Measurements from ENCODE around the gene MARK3. TPM values are rescaled to one million over a fixed set of nuclear protein-coding genes. Genes with fewer than 3 reads are reported as not detected.

MARK3 gene
- total and polyA plus RNA-seq, 2 of the 4 experiments (the other 2 are of a cell fraction), result 78.5 to 80.5 TPM

DNA sequence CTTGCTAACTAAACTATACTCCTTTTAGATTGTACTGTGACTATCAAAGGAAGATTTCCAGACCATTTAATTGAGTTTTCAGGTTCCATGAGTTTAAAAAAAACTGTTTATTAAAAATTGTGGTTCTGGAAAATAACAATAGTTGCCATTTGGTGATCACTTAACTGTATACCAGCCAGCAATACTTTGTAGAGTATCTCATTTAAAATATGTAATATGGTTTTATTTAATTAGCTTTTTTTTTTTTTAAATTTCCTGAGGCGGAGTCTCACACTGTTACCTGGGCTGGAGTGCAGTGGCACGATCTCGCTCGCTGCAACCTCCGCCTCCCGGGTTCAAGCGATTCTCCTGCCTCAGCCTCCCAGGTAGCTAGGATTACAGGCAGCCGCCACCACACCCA, 7.4 kb downstream of the MARK3 start:
- WGBS, 2 experiments (ENCODE audit: extremely low coverage in 2 of 2, insufficient read length in 1 of 2), result no CpG with 5 or more reads among the region's 8 CpGs
- POLR2A ChIA-PET (ENCODE audit: unreplicated experiment), result no interaction called here
- H3K4me1 ChIP-seq (ENCODE audit: control insufficient read depth, insufficient read depth, low read length), result peaks cover 18% of the 10 kb centered on the region
- no peak overlapping the region for H2AK5ac ChIP-seq (ENCODE audit: low read depth, low read length)
- H3K4me3 ChIP-seq (ENCODE audit: insufficient read depth, low read depth, low read length), result no peak overlapping the region
- H3K14ac ChIP-seq (replicated peaks; ENCODE audit: low read depth, low read length), result no peak overlapping the region
- H2BK5ac ChIP-seq (ENCODE audit: low read depth, low read length, poor library complexity, severe bottlenecking), result no peak overlapping the region
- H4K91ac ChIP-seq (ENCODE audit: insufficient read depth, low read depth, low read length), result no peak overlapping the region
- H3K4ac ChIP-seq (ENCODE audit: low read depth, low read length), result no peak overlapping the region
- dilution Hi-C loops (cut with HindIII; ENCODE audit: low sequenced_read_pairs, unreplicated experiment), result no loop called here
- H2BK20ac ChIP-seq (ENCODE audit: low read depth, low read length), result no peak overlapping the region
- H4K5ac ChIP-seq (ENCODE audit: low read depth, low read length), result no peak overlapping the region
- no peak for ATAC-seq (ENCODE audit: low read depth)
- no peak overlapping the region for H2AK9ac ChIP-seq (replicated peaks; ENCODE audit: low read depth, low read length, poor library complexity)
- H4K8ac ChIP-seq (ENCODE audit: low read depth in 2 of 2, low read length in 2 of 2), result no peak overlapping the region
- CTCF ChIA-PET, result interaction anchor here (0.5 to 1.2 kb wide), 2 partner anchors 20 to 23 kb away, joined by 4 to 5 read pairs; no protein-coding TSS in a partner anchor
- no peaks in the 10 kb centered on the region for H3K9me3 ChIP-seq (ENCODE audit: control insufficient read depth, insufficient read depth, low read length)
- intact Hi-C loops (cut with micrococcal nuclease), result no loop called here
- no peaks in the 10 kb centered on the region for H3K36me3 ChIP-seq (ENCODE audit: control insufficient read depth, insufficient read depth, low read length)
- no peak overlapping the region for H3K23ac ChIP-seq (ENCODE audit: low read depth, low read length)
- no peak for DNase-seq
- H3K79me1 ChIP-seq (ENCODE audit: low read depth in 1 of 2, low read length in 2 of 2), result peaks cover 0 to 34% of the 10 kb centered on the region in 2 experiments; a peak in 2 of 4 replicates
- H2BK120ac ChIP-seq (ENCODE audit: low read depth, low read length), result no peak overlapping the region
- BruUV-seq (replicated peaks), result no TSS peak
- peaks cover 93% of the 10 kb centered on the region for H4K20me1 ChIP-seq (ENCODE audit: insufficient read depth, low read length)
- no peak overlapping the region for H3K18ac ChIP-seq (ENCODE audit: low read depth, low read length)
- no peaks in the 10 kb centered on the region for H3K27me3 ChIP-seq (ENCODE audit: control insufficient read depth, insufficient read depth, low read length)
- no peak overlapping the region for H3K4me2 ChIP-seq (ENCODE audit: low read depth, low read length)
- H2BK15ac ChIP-seq (ENCODE audit: low read depth, low read length), result no peak overlapping the region
- in situ Hi-C loops (cut with MboI; ENCODE audit: low sequenced_read_pairs), result no loop called here
- H3K27ac ChIP-seq (ENCODE audit: insufficient read depth, low read length), result no peak overlapping the region
- no peak overlapping the region for H3K9ac ChIP-seq (ENCODE audit: low read depth, low read length)
- no peak overlapping the region for H2AFZ ChIP-seq (replicated peaks; ENCODE audit: low read length, poor library complexity)
- TF ChIP-seq, protein P1, sequence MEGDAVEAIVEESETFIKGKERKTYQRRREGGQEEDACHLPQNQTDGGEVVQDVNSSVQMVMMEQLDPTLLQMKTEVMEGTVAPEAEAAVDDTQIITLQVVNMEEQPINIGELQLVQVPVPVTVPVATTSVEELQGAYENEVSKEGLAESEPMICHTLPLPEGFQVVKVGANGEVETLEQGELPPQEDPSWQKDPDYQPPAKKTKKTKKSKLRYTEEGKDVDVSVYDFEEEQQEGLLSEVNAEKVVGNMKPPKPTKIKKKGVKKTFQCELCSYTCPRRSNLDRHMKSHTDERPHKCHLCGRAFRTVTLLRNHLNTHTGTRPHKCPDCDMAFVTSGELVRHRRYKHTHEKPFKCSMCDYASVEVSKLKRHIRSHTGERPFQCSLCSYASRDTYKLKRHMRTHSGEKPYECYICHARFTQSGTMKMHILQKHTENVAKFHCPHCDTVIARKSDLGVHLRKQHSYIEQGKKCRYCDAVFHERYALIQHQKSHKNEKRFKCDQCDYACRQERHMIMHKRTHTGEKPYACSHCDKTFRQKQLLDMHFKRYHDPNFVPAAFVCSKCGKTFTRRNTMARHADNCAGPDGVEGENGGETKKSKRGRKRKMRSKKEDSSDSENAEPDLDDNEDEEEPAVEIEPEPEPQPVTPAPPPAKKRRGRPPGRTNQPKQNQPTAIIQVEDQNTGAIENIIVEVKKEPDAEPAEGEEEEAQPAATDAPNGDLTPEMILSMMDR (conservative IDR thresholded peaks at IDR 0.05; ENCODE audit: low read depth, low read length), result no peak
- TF ChIP-seq RAD21 (IDR thresholded peaks at IDR 0.05; ENCODE audit: low read length), result no peak
- TF ChIP-seq FOS (IDR thresholded peaks at IDR 0.05; ENCODE audit: low read depth, low read length), result no peak
- TF ChIP-seq RCOR1 (IDR thresholded peaks at IDR 0.05; ENCODE audit: insufficient replicate concordance, low read length), result no peak
- no peak for TF ChIP-seq SMC3 (IDR thresholded peaks at IDR 0.05; ENCODE audit: low read depth, low read length)
- TF ChIP-seq CEBPB (IDR thresholded peaks at IDR 0.05; ENCODE audit: low read depth, low read length), result no peak
- no peak for TF ChIP-seq MAZ (IDR thresholded peaks at IDR 0.05; ENCODE audit: borderline replicate concordance, low read depth, low read length)
- no peak for TF ChIP-seq RFX5 (IDR thresholded peaks at IDR 0.05; ENCODE audit: low read depth, low read length)
- no peak for TF ChIP-seq NFE2L2 (IDR thresholded peaks at IDR 0.05; ENCODE audit: low read depth, low read length)
- no peak for TF ChIP-seq ELK1 (IDR thresholded peaks at IDR 0.05; ENCODE audit: borderline replicate concordance, low read depth, low read length)
- no peak for TF ChIP-seq USF2 (IDR thresholded peaks at IDR 0.05; ENCODE audit: low read depth, low read length)
- no peak for TF ChIP-seq CHD1 (IDR thresholded peaks at IDR 0.05; ENCODE audit: low read depth, low read length)
- TF ChIP-seq POLR2A (IDR thresholded peaks at IDR 0.05; ENCODE audit: low read depth, low read length), result no peak
- TF ChIP-seq MXI1 (IDR thresholded peaks at IDR 0.05; ENCODE audit: borderline replicate concordance, low read depth, low read length), result no peak
- no peak for TF ChIP-seq MAFK (IDR thresholded peaks at IDR 0.05; ENCODE audit: low read depth, low read length)
- TF ChIP-seq BHLHE40 (IDR thresholded peaks at IDR 0.05; ENCODE audit: low read depth, low read length), result no peak
- H3K9me1 ChIP-seq (ENCODE audit: insufficient read depth, low read length), result peaks cover 14% of the 10 kb centered on the region
- H3K56ac ChIP-seq (ENCODE audit: extremely low read depth, insufficient read depth, low read length), result no peak overlapping the region

Data from IMR-90 (cell line).